ENCODE measurements around the gene RIPK3. TPM values are rescaled to one million over a fixed set of nuclear protein-coding genes. Genes with fewer than 3 reads are reported as not detected.

The RIPK3 gene
- total and polyA plus RNA-seq, 4 donors = 1.0 to 2.9 (median 1.9) TPM

DNA sequence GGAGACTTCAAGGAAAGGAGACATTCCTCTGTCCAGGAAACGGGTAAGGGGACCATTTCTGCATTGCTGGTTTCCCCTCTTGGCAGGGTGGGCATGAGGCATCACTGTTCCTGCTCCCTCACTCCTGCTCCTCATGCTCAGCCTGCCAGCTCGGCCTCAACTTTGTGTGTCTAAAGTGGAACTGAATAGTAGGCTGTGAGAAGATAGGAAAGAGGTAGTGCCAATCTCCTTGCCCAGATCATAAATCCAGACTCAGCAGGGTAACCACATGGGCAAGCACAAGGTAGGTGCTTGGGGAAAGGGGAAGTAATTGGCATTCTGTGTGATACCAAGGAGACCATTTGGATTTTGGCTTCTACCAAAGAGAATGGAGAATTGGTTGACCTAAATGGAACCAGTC is 25.9 kb downstream of the RIPK3 start:
- Histone ChIP-seq H3K27ac (ENCODE audit: low read depth in 1 of 2, low read length in 2 of 2) (peak overlapping the region in 1 of 2 donors; percentile 48), H3K27me3 (ENCODE audit: control insufficient read depth in 4 of 4, insufficient read depth in 4 of 4, low read length in 3 of 4) (no peaks in the 10 kb centered on the region), H3K4me1 (ENCODE audit: control insufficient read depth in 4 of 4, insufficient read depth in 4 of 4, low read length in 3 of 4) (peaks cover 22 to 40% (median 28%) of the 10 kb centered on the region in 4 donors), H3K9me3 (ENCODE audit: control insufficient read depth in 4 of 4, low read length in 3 of 4) (no peaks in the 10 kb centered on the region), H3K4me3 (ENCODE audit: low read depth in 1 of 3, low read length in 3 of 3) (no peak overlapping the region), H3K36me3 (ENCODE audit: control insufficient read depth in 4 of 4, insufficient read depth in 3 of 4, low read depth in 1 of 4, low read length in 3 of 4) (no peaks in the 10 kb centered on the region), H3K9ac (ENCODE audit: low read depth in 1 of 2, low read length in 2 of 2) (no peak overlapping the region)
- TF ChIP-seq, protein P1, sequence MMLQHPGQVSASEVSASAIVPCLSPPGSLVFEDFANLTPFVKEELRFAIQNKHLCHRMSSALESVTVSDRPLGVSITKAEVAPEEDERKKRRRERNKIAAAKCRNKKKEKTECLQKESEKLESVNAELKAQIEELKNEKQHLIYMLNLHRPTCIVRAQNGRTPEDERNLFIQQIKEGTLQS (IDR thresholded peaks at IDR 0.05) = no peak
- no peak for TF ChIP-seq RXRA (IDR thresholded peaks at IDR 0.05)
- no peak for TF ChIP-seq GABPA (IDR thresholded peaks at IDR 0.05 in 1 of 2, conservative IDR thresholded peaks at IDR 0.05 in 1 of 2)
- TF ChIP-seq FOXA1 (IDR thresholded peaks at IDR 0.05) = no peak
- TF ChIP-seq, protein P2, sequence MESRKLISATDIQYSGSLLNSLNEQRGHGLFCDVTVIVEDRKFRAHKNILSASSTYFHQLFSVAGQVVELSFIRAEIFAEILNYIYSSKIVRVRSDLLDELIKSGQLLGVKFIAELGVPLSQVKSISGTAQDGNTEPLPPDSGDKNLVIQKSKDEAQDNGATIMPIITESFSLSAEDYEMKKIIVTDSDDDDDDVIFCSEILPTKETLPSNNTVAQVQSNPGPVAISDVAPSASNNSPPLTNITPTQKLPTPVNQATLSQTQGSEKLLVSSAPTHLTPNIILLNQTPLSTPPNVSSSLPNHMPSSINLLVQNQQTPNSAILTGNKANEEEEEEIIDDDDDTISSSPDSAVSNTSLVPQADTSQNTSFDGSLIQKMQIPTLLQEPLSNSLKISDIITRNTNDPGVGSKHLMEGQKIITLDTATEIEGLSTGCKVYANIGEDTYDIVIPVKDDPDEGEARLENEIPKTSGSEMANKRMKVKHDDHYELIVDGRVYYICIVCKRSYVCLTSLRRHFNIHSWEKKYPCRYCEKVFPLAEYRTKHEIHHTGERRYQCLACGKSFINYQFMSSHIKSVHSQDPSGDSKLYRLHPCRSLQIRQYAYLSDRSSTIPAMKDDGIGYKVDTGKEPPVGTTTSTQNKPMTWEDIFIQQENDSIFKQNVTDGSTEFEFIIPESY (IDR thresholded peaks at IDR 0.05) = no peak
- no peak for TF ChIP-seq HNF4G (IDR thresholded peaks at IDR 0.05)
- TF ChIP-seq, protein P3, sequence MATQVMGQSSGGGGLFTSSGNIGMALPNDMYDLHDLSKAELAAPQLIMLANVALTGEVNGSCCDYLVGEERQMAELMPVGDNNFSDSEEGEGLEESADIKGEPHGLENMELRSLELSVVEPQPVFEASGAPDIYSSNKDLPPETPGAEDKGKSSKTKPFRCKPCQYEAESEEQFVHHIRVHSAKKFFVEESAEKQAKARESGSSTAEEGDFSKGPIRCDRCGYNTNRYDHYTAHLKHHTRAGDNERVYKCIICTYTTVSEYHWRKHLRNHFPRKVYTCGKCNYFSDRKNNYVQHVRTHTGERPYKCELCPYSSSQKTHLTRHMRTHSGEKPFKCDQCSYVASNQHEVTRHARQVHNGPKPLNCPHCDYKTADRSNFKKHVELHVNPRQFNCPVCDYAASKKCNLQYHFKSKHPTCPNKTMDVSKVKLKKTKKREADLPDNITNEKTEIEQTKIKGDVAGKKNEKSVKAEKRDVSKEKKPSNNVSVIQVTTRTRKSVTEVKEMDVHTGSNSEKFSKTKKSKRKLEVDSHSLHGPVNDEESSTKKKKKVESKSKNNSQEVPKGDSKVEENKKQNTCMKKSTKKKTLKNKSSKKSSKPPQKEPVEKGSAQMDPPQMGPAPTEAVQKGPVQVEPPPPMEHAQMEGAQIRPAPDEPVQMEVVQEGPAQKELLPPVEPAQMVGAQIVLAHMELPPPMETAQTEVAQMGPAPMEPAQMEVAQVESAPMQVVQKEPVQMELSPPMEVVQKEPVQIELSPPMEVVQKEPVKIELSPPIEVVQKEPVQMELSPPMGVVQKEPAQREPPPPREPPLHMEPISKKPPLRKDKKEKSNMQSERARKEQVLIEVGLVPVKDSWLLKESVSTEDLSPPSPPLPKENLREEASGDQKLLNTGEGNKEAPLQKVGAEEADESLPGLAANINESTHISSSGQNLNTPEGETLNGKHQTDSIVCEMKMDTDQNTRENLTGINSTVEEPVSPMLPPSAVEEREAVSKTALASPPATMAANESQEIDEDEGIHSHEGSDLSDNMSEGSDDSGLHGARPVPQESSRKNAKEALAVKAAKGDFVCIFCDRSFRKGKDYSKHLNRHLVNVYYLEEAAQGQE (IDR thresholded peaks at IDR 0.05) = no peak
- no peak for TF ChIP-seq SP1 (IDR thresholded peaks at IDR 0.05)
- TF ChIP-seq JUND (IDR thresholded peaks at IDR 0.05) = no peak
- TF ChIP-seq, protein P4, sequence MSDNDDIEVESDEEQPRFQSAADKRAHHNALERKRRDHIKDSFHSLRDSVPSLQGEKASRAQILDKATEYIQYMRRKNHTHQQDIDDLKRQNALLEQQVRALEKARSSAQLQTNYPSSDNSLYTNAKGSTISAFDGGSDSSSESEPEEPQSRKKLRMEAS (IDR thresholded peaks at IDR 0.05) = no peak
- no peak for TF ChIP-seq NR2F2 (IDR thresholded peaks at IDR 0.05)
- no peak for TF ChIP-seq TAF1 (conservative IDR thresholded peaks at IDR 0.05)
- TF ChIP-seq HNF4A (conservative IDR thresholded peaks at IDR 0.05) = no peak
- no peak for TF ChIP-seq FOXA2 (IDR thresholded peaks at IDR 0.05)
- TF ChIP-seq, protein P5, sequence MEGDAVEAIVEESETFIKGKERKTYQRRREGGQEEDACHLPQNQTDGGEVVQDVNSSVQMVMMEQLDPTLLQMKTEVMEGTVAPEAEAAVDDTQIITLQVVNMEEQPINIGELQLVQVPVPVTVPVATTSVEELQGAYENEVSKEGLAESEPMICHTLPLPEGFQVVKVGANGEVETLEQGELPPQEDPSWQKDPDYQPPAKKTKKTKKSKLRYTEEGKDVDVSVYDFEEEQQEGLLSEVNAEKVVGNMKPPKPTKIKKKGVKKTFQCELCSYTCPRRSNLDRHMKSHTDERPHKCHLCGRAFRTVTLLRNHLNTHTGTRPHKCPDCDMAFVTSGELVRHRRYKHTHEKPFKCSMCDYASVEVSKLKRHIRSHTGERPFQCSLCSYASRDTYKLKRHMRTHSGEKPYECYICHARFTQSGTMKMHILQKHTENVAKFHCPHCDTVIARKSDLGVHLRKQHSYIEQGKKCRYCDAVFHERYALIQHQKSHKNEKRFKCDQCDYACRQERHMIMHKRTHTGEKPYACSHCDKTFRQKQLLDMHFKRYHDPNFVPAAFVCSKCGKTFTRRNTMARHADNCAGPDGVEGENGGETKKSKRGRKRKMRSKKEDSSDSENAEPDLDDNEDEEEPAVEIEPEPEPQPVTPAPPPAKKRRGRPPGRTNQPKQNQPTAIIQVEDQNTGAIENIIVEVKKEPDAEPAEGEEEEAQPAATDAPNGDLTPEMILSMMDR (IDR thresholded peaks at IDR 0.05; ENCODE audit: low read depth, low read length, missing input control) = no peak
- no peak for TF ChIP-seq EGR1 (IDR thresholded peaks at IDR 0.05; ENCODE audit: low read depth in 2 of 2)
- TF ChIP-seq YY1 (IDR thresholded peaks at IDR 0.05) = no peak
- TF ChIP-seq RAD21 (IDR thresholded peaks at IDR 0.05) = no peak
- no peak for DNase-seq (ENCODE audit: low spot score)
- 79% methylated on average over 2 of the region's 2 CpGs for WGBS

Data from liver (tissue), 9 donors.